Measurements from ENCODE around the gene NME7. TPM values are rescaled to one million over a fixed set of nuclear protein-coding genes. Genes with fewer than 3 reads are reported as not detected.
"Not testable (repeated sequence)": the region's sequence is repeated elsewhere in the genome, so short reads cannot be mapped to it uniquely, and the experiment has no call there.

Gene NME7
- total RNA-seq, 6 experiments from 2014 or later, result 2.0 to 6.5 (median 5.3) TPM

DNA sequence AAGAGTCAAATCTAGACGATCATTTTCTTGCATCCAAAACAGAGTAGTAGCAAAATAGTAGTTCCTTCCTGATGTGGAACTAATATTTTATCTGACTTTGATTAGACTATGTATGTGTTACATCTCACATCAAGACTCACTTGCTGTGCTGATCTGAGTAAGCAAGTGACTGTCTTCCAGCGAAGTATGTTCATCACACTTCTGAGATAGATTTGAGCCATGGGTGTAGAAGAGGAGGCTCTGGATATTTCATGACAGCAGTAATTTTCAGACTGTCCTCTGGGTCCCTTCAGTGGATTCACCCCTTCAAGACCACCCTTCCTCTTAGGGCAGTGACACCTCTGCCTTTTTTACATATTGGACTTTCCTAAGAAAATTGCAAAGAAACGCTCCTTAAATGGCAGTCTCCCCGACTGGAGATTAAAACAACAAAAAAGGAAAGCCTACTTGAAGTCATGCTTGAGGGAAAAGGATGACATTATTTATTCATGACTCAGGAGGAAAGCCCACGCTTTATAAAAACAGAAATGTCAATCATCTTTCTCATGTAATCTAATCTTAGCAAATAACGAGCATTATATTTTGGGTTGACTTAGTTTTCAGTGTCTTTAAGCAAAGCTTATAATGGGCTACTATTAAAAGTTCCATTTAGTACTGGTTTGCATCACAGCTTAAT is 238.3 kb downstream of the NME7 start:
- Histone ChIP-seq H3K36me3 (peaks cover 0 to 83% (median 41%) of the 10 kb centered on the region in 4 donors), H3K9me3 (no peaks in the 10 kb centered on the region), H3K4me3 (no peak overlapping the region), H3K27me3 (no peaks in the 10 kb centered on the region), H3K27ac (no peak overlapping the region), H3K4me1 (no peaks in the 10 kb centered on the region)
- ATAC-seq (no peak), DNase-seq (no peak)
- TF ChIP-seq POLR2A (IDR thresholded peaks at IDR 0.05), result no peak
- TF ChIP-seq, protein P1, sequence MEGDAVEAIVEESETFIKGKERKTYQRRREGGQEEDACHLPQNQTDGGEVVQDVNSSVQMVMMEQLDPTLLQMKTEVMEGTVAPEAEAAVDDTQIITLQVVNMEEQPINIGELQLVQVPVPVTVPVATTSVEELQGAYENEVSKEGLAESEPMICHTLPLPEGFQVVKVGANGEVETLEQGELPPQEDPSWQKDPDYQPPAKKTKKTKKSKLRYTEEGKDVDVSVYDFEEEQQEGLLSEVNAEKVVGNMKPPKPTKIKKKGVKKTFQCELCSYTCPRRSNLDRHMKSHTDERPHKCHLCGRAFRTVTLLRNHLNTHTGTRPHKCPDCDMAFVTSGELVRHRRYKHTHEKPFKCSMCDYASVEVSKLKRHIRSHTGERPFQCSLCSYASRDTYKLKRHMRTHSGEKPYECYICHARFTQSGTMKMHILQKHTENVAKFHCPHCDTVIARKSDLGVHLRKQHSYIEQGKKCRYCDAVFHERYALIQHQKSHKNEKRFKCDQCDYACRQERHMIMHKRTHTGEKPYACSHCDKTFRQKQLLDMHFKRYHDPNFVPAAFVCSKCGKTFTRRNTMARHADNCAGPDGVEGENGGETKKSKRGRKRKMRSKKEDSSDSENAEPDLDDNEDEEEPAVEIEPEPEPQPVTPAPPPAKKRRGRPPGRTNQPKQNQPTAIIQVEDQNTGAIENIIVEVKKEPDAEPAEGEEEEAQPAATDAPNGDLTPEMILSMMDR (IDR thresholded peaks at IDR 0.05), result no peak
- 73% methylated on average over 6 of the region's 6 CpGs for WGBS (ENCODE audit: insufficient coverage, low coverage, low lambda C conversion rate, missing lambda C conversion rate)
- intact Hi-C loops (cut with DNase I), result no loop called here

DNA sequence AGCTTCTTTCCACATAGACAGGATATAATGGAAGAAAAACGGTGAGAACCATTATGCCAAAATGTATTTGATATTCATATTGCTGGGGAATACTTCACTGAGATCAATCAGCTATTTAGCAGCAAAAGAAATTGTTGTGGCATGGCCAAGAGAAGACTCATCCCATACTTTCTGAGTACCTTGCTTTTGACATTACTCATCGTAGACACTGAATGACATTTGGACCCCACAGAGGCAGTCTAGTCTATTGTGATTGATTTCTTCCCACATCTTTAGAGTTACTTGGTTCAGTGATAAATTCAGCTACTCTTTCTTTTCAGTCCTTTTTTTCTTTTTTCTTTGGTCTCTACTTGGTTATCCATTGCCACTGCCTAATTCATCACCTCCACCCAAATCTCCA is 239.0 kb downstream of the NME7 start:
- Histone ChIP-seq H3K36me3 (peaks cover 0 to 83% (median 41%) of the 10 kb centered on the region in 4 donors), H3K4me3 (no peak overlapping the region), H3K4me1 (no peaks in the 10 kb centered on the region), H3K9me3 (no peaks in the 10 kb centered on the region), H3K27me3 (no peaks in the 10 kb centered on the region), H3K27ac (no peak overlapping the region)
- no peak for TF ChIP-seq POLR2A (IDR thresholded peaks at IDR 0.05)
- TF ChIP-seq, protein P1 (IDR thresholded peaks at IDR 0.05), result no peak
- intact Hi-C loops (cut with DNase I), result no loop called here
- WGBS (ENCODE audit: insufficient coverage, low coverage, low lambda C conversion rate, missing lambda C conversion rate), result 83% methylated on average over 2 of the region's 2 CpGs
- ATAC-seq, result no peak
- DNase-seq, result no peak

DNA sequence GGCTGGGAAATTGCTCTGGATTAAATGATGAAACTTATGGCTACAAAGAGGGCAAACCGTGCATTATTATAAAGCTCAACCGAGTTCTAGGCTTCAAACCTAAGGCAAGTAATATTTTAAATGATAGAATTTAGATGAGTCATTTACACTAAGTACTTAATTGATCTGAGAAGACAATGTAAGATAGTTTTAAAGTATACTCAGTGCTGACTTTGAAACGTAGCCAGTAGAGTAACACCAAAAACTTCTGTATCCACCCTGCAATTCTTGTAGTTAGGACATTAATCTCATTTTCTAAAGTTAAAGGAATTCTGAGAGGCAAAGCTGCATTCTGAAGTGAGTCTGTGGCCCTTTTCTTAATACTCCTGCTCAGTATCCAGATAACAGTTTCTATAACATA is 240.3 kb downstream of the NME7 start:
- Histone ChIP-seq H3K4me1 (no peaks in the 10 kb centered on the region), H3K27me3 (no peaks in the 10 kb centered on the region), H3K4me3 (no peak overlapping the region), H3K9me3 (no peaks in the 10 kb centered on the region), H3K27ac (no peak overlapping the region), H3K36me3 (peaks cover 0 to 75% (median 36%) of the 10 kb centered on the region in 4 donors)
- 73% methylated on average over 3 of the region's 3 CpGs for whole genome bisulfite sequencing (ENCODE audit: insufficient coverage, low coverage, low lambda C conversion rate, missing lambda C conversion rate)
- DNase-seq, result no peak
- TF ChIP-seq, protein P1 (IDR thresholded peaks at IDR 0.05), result no peak
- TF ChIP-seq POLR2A (IDR thresholded peaks at IDR 0.05), result no peak
- intact Hi-C loops (cut with DNase I), result no loop called here
- ATAC-seq, result no peak

DNA sequence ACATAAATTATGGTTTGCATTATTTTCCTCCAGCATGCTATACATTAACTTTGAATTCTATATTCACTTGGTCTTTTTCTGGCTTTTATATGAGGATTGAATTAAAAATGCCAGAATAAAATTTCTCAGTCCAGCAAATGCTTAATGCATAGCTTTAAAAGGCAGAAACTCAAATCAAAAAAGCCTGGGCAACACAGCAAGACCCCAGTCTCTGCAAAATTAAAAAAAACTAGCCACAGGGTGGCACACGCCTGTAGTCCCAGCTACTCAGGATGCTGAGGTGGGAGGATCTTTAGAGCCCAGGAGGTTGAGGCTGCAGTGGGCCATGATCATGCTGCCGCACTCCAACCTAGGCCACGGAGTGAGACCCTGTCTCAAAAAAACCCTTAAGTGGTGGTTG is 241.3 kb downstream of the NME7 start:
- Histone ChIP-seq H3K4me1 (peaks cover 0 to 1% (median 0%) of the 10 kb centered on the region in 4 donors), H3K27me3 (no peaks in the 10 kb centered on the region), H3K36me3 (peaks cover 0 to 66% (median 36%) of the 10 kb centered on the region in 4 donors), H3K9me3 (no peaks in the 10 kb centered on the region), H3K27ac (no peak overlapping the region), H3K4me3 (no peak overlapping the region)
- no peak for TF ChIP-seq POLR2A (IDR thresholded peaks at IDR 0.05)
- TF ChIP-seq, protein P1 (IDR thresholded peaks at IDR 0.05), result no peak
- DNase-seq (no peak), ATAC-seq (no peak)
- 98% methylated on average over 3 of the region's 3 CpGs for WGBS (ENCODE audit: insufficient coverage, low coverage, low lambda C conversion rate, missing lambda C conversion rate)
- intact Hi-C loops (cut with DNase I), result no loop called here

DNA sequence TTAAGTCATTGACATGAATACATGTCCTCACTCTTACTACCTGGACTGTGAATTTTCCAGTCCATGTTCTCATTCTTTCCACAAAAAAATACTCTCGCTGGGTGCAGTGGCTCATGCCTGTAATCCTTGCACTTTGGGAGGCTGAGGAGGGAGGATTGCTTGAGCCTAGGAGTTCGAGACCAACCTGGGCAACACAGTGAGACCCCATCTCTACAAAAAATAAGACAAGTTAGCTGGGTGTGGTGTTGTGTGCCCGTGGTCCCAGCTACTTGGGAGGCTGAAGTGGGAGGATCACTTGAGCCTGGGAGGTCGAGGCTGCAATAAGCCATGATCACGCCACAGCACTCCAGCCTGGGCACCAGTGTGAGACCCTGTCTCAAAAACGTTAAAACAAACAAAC is 242.0 kb downstream of the NME7 start:
- H3K4me3 ChIP-seq; H3K9me3 ChIP-seq; ATAC-seq; H3K27me3 ChIP-seq; H3K4me1 ChIP-seq; intact Hi-C loops (cut with DNase I); DNase-seq; H3K27ac ChIP-seq: not testable (repeated sequence)
- 76% methylated on average over 3 of the region's 6 CpGs for WGBS (ENCODE audit: insufficient coverage, low coverage, low lambda C conversion rate, missing lambda C conversion rate)
- peaks cover 0 to 60% (median 33%) of the 10 kb centered on the region in 4 donors for H3K36me3 ChIP-seq
